Thoracic aorta (tissue), 2 donors: ENCODE data around the gene NFKB2. TPM values are rescaled to one million over a fixed set of nuclear protein-coding genes. Genes with fewer than 3 reads are reported as not detected.

Experiments
- ATAC-seq: fragments of 150-250 bp; one replicate; pipeline ENCODE4 v1.8.0; 2017; ENCODE audit warnings: low read depth; ENCODE audit not compliant: insufficient number of reproducible peaks, low FRiP score
- DNase-seq: peaks from one replicate; pipeline ENCODE4 v3.0.0-alpha.2; 2020; ENCODE audit warnings: low spot score
- H3K27ac ChIP-seq, 2 donors: fragments of 200-600 bp; sonication (generic); 1 replicate in 1 of 2; 2 replicates in 1 of 2; pipeline ENCODE4 v1.5.1; 2016; ENCODE audit warnings: mild to moderate bottlenecking in 2 of 2, moderate library complexity in 2 of 2
- H3K27me3 ChIP-seq: fragments of 200-600 bp; sonication (generic); replicated peaks from 2 replicates; pipeline ENCODE4 v1.6.0; 2016; ENCODE audit warnings: mild to moderate bottlenecking; ENCODE audit not compliant: insufficient read depth
- H3K36me3 ChIP-seq: fragments of 200-600 bp; sonication (generic); one replicate; pipeline ENCODE4 v1.5.1; 2016
- H3K4me1 ChIP-seq, 2 donors: fragments of 200-600 bp; sonication (generic); 1 replicate in 1 of 2; 2 replicates in 1 of 2; pipeline versions ENCODE4 v1.5.1 to v1.6.0; 2016; ENCODE audit warnings: low read depth in 2 of 2, mild to moderate bottlenecking in 1 of 2; ENCODE audit not compliant: control insufficient read depth in 1 of 2
- H3K4me3 ChIP-seq: fragments of 200-600 bp; sonication (generic); 2 replicates; pipeline ENCODE4 v1.5.1; 2016; ENCODE audit warnings: mild to moderate bottlenecking
- H3K9me3 ChIP-seq: fragments of 200-600 bp; sonication (generic); 2 replicates; pipeline ENCODE4 v1.5.1; 2016
- total RNA-seq, 2 donors: library from RNA; depleted of rRNA; stranded (reverse); fragments of >200 nt; gene quantifications; one replicate each; pipeline versions ENCODE4 v1.1.0 to v1.2.3, GENCODE V29; 2016
- TF ChIP-seq, protein P1 (sequence below): fragments of 200-600 bp; sonication (generic); IDR thresholded peaks from one replicate; pipeline ENCODE4 v1.5.1; 2019; ENCODE audit warnings: antibody characterized with exemption

Gene NFKB2
- total RNA-seq, 2 donors from 2014 or later = 26.8 to 40.9 TPM

DNA sequence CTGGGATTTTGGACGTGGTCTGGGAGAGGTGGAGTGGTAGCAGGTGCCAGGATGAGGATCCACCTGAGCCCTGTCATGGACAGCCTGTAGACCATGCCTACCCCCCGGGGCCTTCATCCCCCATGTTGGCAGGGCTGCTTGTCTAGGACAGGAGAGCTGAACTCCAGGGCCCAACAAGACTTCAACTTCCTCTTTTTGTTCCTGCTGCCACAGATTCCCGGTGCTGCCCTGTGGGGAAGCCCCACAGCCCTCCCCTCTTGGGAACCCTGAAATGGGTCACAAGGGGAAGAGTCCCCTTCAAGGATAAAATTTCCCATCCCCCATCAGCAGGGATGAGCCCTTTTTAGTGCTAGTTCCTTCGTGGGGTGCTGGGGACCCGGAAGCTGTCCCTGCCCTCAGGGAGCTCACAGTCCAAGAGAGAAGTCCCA, 38.1 kb downstream of the NFKB2 start:
- Histone ChIP-seq H3K9me3 (no peaks in the 10 kb centered on the region), H3K4me3 (no peak overlapping the region), H3K27me3 (no peaks in the 10 kb centered on the region), H3K27ac (no peak overlapping the region), H3K36me3 (no peaks in the 10 kb centered on the region), H3K4me1 (peaks cover 16 to 29% of the 10 kb centered on the region in 2 donors)
- ATAC-seq (no peak), DNase-seq (no peak)
- TF ChIP-seq, protein P1, sequence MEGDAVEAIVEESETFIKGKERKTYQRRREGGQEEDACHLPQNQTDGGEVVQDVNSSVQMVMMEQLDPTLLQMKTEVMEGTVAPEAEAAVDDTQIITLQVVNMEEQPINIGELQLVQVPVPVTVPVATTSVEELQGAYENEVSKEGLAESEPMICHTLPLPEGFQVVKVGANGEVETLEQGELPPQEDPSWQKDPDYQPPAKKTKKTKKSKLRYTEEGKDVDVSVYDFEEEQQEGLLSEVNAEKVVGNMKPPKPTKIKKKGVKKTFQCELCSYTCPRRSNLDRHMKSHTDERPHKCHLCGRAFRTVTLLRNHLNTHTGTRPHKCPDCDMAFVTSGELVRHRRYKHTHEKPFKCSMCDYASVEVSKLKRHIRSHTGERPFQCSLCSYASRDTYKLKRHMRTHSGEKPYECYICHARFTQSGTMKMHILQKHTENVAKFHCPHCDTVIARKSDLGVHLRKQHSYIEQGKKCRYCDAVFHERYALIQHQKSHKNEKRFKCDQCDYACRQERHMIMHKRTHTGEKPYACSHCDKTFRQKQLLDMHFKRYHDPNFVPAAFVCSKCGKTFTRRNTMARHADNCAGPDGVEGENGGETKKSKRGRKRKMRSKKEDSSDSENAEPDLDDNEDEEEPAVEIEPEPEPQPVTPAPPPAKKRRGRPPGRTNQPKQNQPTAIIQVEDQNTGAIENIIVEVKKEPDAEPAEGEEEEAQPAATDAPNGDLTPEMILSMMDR = no peak

DNA sequence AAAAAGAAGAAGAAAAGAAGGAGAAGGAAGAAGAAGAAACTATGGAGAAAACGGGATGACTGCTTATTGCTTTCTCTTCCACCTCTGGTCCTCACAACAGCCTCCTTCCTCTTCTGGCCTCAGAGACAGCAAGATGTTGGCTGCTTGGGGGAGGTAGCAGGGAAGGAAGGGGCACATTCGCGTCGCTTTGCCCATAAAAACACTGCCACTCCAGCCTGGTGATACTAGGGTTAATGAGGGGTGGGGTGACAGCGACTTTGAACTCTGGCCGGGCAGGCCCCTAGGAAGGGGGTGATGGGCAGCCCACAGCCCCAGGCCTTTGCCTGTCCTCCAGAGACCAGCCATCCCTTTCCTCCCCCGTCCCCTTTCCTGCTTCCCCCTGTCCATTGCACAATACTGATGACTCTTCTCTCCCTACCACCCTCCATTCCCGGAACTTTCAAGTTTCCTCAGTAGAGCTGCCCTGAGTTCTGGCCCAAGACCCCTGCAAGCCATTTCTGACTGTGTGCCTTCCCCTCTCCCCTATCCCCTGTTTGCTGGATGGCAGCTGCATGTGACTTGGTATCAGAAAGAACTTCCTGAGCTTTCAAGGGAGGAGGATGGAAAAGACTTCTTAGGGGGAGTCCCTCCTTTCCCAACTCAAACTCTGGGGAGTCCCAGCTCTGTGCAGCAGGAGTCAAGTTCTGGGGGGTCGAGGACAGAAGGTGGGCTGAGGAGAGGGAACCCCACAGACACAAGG, 39.1 kb downstream of the NFKB2 start:
- no peak for ATAC-seq
- no peak for DNase-seq
- Histone ChIP-seq H3K36me3 (no peaks in the 10 kb centered on the region), H3K27me3 (no peaks in the 10 kb centered on the region), H3K27ac (peak overlapping the region in 1 of 2 donors; percentile 37), H3K4me3 (peak overlapping the region; percentile 62), H3K9me3 (no peaks in the 10 kb centered on the region), H3K4me1 (peaks cover 16 to 29% of the 10 kb centered on the region in 2 donors)
- TF ChIP-seq, protein P1 = no peak

DNA sequence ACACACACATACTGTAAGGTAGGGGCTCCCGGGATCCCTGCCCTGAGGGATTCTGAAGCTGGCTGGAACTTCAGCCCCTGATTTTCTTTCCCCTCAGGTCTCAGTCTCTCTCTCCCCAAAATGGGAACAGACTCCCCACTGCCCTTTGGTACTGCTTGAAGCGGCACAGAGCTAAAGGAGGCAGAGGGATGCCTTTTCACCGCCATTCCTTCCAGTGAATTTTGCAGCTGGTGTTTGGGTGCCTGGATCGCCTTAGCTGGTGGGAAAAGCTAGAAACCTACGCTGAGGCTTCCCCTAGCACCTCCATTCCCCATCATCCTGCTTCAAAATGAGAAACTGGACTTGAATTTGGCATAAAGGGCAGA, 39.6 kb downstream of the NFKB2 start:
- H3K4me1 ChIP-seq = peaks cover 16 to 29% of the 10 kb centered on the region in 2 donors
- H3K4me3 ChIP-seq = peak overlapping the region; percentile 62
- H3K27me3 ChIP-seq = no peaks in the 10 kb centered on the region
- no peaks in the 10 kb centered on the region for H3K36me3 ChIP-seq
- TF ChIP-seq, protein P1 = no peak
- no peaks in the 10 kb centered on the region for H3K9me3 ChIP-seq
- H3K27ac ChIP-seq = peak overlapping the region in 1 of 2 donors; percentile 37
- DNase-seq (no peak), ATAC-seq (no peak)

DNA sequence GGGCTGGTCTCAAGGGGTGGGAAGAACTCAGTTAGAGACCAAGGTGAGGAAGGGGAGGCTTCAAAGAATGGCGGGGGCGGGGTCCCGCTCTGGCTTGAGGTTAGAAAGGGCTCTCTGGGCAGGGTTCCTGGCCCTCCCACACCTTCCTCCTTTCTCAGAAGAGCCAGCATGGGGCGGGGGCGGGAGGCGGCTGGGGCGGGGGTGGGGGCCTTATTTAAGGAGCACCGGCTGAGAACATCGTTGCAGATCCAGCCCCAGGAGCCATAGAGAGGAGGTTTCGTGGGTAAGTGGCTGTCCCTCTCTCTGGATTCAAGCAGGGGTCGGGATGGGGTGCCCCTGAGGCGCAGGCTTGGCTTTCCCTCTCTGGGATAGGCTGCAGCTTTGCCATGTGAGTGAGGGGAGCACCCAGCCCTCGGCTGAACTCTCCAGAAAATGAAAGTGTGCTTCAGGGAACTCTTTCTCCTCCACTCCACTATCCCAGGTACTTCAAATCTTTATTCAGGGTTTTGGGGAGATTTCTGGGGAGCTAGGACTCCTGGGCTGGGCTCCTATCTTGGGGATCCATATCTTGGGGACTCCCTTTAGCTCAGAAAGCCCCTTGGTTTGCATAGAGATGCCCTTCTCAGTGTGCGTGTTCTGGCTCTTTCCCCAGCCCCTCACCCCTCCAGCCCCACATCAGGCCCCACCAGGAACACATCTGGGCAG, 40.2 kb downstream of the NFKB2 start:
- peaks cover 16 to 29% of the 10 kb centered on the region in 2 donors for H3K4me1 ChIP-seq
- TF ChIP-seq, protein P1 = no peak
- H3K4me3 ChIP-seq = peak overlapping the region; percentile 62
- DNase-seq (no peak), ATAC-seq (no peak)
- H3K27ac ChIP-seq = peak overlapping the region in 1 of 2 donors; percentile 37
- no peaks in the 10 kb centered on the region for H3K9me3 ChIP-seq
- no peaks in the 10 kb centered on the region for H3K27me3 ChIP-seq
- no peaks in the 10 kb centered on the region for H3K36me3 ChIP-seq

DNA sequence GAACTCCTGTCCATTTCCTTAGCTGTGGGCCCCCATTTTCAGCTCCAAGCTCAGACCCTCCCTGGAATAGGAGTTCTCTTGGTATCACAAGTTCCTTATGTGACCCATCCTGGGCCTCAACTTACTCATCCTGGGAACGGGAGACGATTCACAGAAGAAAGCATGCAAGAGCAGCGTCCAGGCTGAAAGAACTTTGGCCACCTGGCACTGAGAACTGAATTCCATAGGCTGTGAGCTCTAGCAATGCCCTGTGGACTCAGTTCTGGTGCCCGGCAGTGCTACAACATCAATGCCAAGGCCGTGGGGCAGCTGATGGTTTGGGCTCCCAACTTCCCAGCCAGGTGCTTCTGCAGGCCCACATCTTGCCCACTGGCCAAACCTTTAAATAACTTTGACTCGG, 40.8 kb downstream of the NFKB2 start:
- H3K4me3 ChIP-seq = peak overlapping the region; percentile 62
- no peaks in the 10 kb centered on the region for H3K27me3 ChIP-seq
- ATAC-seq = no peak
- H3K4me1 ChIP-seq = peaks cover 15 to 26% of the 10 kb centered on the region in 2 donors
- no peaks in the 10 kb centered on the region for H3K36me3 ChIP-seq
- H3K9me3 ChIP-seq = no peaks in the 10 kb centered on the region
- TF ChIP-seq, protein P1 = no peak
- H3K27ac ChIP-seq = no peak overlapping the region
- DNase-seq = no peak
